Endometrium (tissue), 2 donors: ENCODE results near the gene PRKD2.
A peak's percentile ranks its signal among the peaks of the same experiment; 100 is the strongest.

Experiments used
- FAIRE-seq: peaks from 2 replicates; lab custom pipeline; 2012; peaks lifted over from hg19 to GRCh38; lab: Jason Lieb, UNC
- donor health status: control.
- donor health status: control.

PRKD2 gene

GRCh38 chr19:46661020-46661731 lies 55.7 kb downstream of the PRKD2 start, which contains the start of gene DACT3:
Gene DACT3 (minus strand): TSS chr19:46661182. CDS start chr19:46661064, 118 bp downstream.
- peak; percentile 99 for FAIRE-seq

- no peak for FAIRE-seq
Observed at GRCh38 chr19:46660551-46661019, 56.3 kb downstream of the PRKD2 start.

- FAIRE-seq: no peak
Observed at GRCh38 chr19:46660008-46660517, 56.9 kb downstream of the PRKD2 start.

- FAIRE-seq: no peak
Observed at GRCh38 chr19:46659151-46660007, 57.5 kb downstream of the PRKD2 start.

GRCh38 chr19:46656541-46656940 lies 60.4 kb downstream of the PRKD2 start:
- no peak for FAIRE-seq

DNA sequence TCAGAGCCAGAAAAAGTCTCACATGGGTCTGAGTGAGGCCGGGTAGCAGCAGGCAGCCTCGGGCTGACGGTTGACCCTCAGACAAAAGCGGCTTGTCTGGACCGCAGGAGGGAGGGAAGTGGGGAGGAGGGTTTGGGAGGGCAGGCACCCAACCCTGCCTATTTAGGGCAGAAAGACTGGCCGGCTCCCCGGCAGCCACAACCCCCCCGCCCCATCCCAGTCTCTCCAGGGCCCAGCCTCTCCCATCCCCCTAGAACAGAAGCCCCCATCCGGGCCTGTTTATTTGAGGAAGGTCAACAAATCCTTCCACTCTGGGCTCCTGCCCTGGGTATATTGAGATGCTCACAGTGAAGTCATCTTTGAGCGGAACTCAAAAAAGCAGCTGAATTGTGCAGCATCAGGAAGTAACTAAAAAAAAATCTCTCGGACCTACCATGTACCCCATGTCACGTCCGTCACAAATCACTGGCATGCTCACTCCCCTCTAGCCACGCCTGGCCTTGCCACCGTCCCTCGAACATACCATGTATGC lies 62.2 kb downstream of the PRKD2 start:
- no peak for FAIRE-seq

- no peak for FAIRE-seq
Observed at GRCh38 chr19:46650445-46650844, 66.5 kb downstream of the PRKD2 start.

- FAIRE-seq: no peak
Observed at GRCh38 chr19:46648961-46649960, 67.7 kb downstream of the PRKD2 start.

DNA sequence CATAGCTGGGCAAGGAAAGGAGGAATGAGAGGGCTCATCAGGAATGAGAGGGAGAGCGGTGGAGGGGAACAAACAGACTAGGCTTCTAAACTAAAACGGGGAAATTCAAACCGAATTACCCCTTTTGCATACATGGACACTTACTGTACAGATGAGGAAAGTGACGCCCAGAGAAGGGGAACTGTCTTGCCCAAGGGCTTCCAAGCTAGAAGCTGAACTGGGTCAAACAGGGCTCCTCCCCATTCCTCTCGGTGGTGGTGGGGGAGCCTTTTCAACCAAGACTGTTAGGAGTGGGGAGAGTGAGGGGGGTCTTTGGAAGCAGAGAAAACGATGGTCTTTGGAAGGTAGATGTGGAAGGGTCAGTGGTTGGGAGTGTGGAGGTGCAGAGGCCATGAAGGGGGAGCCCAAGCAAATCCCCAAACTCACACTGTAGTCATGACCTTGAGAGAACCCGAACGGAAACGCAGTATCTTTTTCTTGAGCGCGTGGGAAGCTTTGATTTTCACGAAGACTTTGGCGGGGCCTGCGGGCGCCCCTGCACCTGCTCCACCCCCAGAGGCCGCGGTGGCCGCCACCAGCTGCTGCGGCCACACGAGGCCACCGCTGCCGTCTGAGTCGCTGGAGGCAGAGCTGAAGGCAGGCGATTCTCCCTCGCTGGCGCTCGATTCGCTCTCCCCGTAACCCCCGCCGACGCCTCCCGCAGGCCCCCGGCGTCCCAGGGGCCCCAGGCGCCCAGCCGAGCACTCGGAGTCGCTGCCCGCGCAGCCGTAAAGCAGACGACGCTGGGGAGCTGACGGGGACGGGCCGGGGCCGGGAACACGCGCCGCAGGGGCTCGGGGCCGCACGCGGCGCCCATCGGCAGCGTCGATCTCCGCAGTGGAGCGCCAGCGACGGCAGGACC lies 68.6 kb downstream of the PRKD2 start:
- FAIRE-seq: no peak

- no peak for FAIRE-seq
Observed at GRCh38 chr19:46646402-46646801, 70.5 kb downstream of the PRKD2 start.

GRCh38 chr19:46644720-46645119 lies 72.2 kb downstream of the PRKD2 start:
- no peak for FAIRE-seq

DNA sequence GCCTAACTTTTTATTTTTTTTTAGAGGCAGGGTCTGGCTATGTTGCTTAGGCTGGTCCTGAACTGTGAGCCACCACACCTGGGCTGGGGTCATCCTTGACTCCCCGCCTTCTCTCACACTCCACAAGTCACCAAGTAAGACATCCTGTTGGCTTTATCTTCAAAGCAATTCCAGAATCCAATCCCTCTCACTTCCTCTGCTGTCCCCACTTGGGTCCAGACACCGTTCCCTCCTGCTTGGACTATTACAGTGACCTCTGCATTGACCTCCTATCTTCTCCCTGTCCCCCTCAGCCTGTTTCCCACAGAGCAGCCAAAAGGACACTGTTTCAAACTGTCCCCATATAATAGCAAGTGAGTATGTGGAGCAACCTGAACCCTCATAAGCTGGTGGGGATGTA lies 76.3 kb downstream of the PRKD2 start:
- no peak for FAIRE-seq

- no peak for FAIRE-seq
Observed at GRCh38 chr19:46639358-46640182, 77.3 kb downstream of the PRKD2 start.

DNA sequence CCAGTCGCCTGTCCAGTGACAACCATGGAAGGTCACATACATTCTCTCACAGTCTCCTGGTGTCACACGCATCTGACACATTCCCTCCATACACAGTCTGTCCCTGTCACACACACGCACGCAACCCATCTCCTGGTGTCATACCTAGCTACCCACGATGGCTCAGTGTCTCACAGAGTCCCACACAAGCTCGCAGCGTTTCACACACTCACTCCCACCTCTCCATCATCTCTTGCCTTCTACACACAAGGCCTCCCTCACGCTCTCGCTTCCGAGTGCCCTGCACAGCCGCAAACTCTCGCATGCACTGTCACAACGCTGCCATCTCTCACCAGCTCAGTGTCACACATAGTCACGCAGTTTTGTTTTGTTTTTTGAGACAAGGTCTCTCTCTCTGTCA lies 79.7 kb downstream of the PRKD2 start:
- FAIRE-seq: no peak

- FAIRE-seq: no peak
Observed at GRCh38 chr19:46635920-46636761, 80.8 kb downstream of the PRKD2 start, which contains the start of gene GNG8. Gene GNG8 (minus strand): TSS chr19:46636202. CDS start chr19:46634682, 1,520 bp downstream.

GRCh38 chr19:46634656-46635218 lies 82.2 kb downstream of the PRKD2 start:
- FAIRE-seq: no peak

DNA sequence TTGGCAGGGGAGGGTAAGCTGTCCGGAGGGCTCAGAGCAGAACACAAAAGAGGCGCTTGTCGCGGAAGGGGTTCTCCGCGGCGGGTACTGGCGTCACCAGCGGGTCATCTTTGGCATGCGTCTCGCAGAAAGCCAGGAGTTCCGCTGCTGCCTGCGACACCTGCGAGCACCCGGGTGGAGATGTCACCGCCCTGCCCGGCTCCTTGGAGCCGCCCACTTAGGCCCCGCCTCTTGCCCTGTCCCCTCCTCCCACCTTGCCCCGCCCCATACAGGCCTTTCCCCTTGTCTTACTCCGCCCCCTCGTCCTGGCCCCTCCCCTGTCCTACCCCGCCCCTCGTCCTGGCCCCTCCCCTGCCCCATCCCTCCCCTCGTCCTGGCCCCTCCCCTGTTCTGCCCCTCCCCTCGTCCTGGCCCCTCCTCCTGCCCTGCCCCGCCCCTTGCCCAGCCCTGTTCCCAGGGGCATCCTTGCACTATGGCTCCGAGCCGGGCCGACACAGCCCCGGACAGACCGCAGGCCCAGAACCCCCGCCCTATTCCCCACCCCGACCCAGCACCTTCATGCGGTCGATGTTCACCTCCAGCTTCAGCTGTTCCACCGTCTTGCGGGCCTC lies 82.8 kb downstream of the PRKD2 start:
- FAIRE-seq: no peak

DNA sequence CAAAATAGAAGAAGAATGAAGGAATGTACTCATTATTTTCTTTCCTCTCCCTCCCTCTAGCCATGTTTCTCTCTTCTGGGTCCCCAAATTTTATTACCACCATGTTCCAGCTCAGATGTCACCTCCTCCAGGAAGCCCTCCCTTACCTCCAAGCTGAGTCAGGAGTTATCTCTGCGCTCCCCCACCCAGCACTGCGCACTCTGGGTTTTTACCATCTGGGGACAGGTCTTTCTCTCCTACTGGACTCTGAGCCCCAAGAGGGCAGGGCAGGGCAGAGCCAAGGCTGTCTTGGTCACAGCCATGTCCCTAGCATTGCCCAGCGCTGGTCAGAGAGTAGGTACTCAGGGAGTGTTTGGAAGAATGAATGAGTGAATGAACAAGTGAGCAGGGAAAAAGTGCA lies 83.8 kb downstream of the PRKD2 start:
- FAIRE-seq: no peak
